Body of pancreas (tissue), 4 donors: ENCODE data around the gene DNAJC3. TPM values are rescaled to one million over a fixed set of nuclear protein-coding genes. Genes with fewer than 3 reads are reported as not detected.
A peak's percentile ranks its signal among the peaks of the same experiment; 100 is the strongest.

Experiments
- ATAC-seq: fragments of 150-250 bp; one replicate; pipeline ENCODE4 v1.9.1; 2016
- DNase-seq, 4 donors: peaks; one replicate each; pipeline ENCODE4 v3.0.0-alpha.2; 2019
- H3K27ac ChIP-seq, 4 donors: fragments of 200-600 bp; sonication (generic); 1 replicate in 3 of 4; 2 replicates in 1 of 4; pipeline versions ENCODE4 v1.5.1 to v1.6.1; 2016 to 2019; ENCODE audit warnings: mild to moderate bottlenecking in 1 of 4, mixed read lengths in 1 of 4, moderate library complexity in 1 of 4
- H3K27me3 ChIP-seq, 2 donors: fragments of 200-600 bp; sonication (generic); one replicate each; pipeline ENCODE4 v1.6.0; 2016; ENCODE audit warnings: mild to moderate bottlenecking in 1 of 2
- H3K36me3 ChIP-seq, 2 donors: fragments of 200-600 bp; sonication (generic); replicated peaks in 1 of 2; 2 replicates each; pipeline ENCODE4 v1.5.1; 2016; ENCODE audit warnings: low read depth in 2 of 2; ENCODE audit not compliant: insufficient read depth in 1 of 2
- H3K4me1 ChIP-seq: fragments of 200-600 bp; sonication (generic); one replicate; pipeline ENCODE4 v1.6.0; 2016
- H3K4me3 ChIP-seq, 2 donors: fragments of 200-600 bp; sonication (generic); 1 replicate in 1 of 2; 2 replicates in 1 of 2; pipeline ENCODE4 v1.5.1; 2016 to 2019
- H3K9me3 ChIP-seq, 3 donors: fragments of 200-600 bp; sonication (generic); 1 replicate in 2 of 3; 2 replicates in 1 of 3; pipeline ENCODE4 v1.5.1; 2016
- CTCF ChIP-seq, 7 experiments: fragments of 450-650 bp in 4 of 7; fragments of 200-600 bp in 3 of 7; sonication (generic) in 3 of 7; IDR thresholded peaks; one replicate each; pipeline ENCODE4 v1.5.1; 2016 to 2019; ENCODE audit warnings: antibody characterized with exemption in 7 of 7
- POLR2A ChIP-seq, 3 donors: fragments of 450-650 bp; IDR thresholded peaks; one replicate each; pipeline ENCODE4 v1.6.1; 2016; ENCODE audit warnings: antibody characterized with exemption in 3 of 3, mild to moderate bottlenecking in 2 of 3
- WGBS, 2 donors: methylation state at CpG; one replicate each; pipeline ENCODE4 v1.1.5; 2017; 5-methylcytosine and 5-hydroxymethylcytosine counted together
- intact Hi-C: fragments of 100-400 bp; cut with DNase I; formaldehyde crosslinking; loops from one replicate; pipeline ENCODE4 v1.15.1; 2023
- total RNA-seq, 2 donors: library from RNA; depleted of rRNA; stranded (reverse); fragments of >200 nt; gene quantifications; one replicate each; pipeline ENCODE4 v1.1.0, GENCODE V29; 2016

Gene DNAJC3
- total RNA-seq, 2 donors from 2014 or later, result 40.2 to 52.1 TPM

- Histone ChIP-seq H3K27ac (no peak overlapping the region), H3K4me3 (no peak overlapping the region), H3K4me1 (peaks cover 55% of the 10 kb centered on the region), H3K27me3 (no peaks in the 10 kb centered on the region), H3K36me3 (peaks cover 0 to 4% of the 10 kb centered on the region in 2 donors), H3K9me3 (no peaks in the 10 kb centered on the region)
- no peak for DNase-seq
- TF ChIP-seq POLR2A (IDR thresholded peaks at IDR 0.05) (no peak), CTCF (IDR thresholded peaks at IDR 0.05) (no peak)
- 84 to 89% methylated on average over 1 of the region's 1 CpG for WGBS, 2 donors
- intact Hi-C loops, result no loop called here
- ATAC-seq, result no peak
Observed at GRCh38 chr13:95706356-95706755, 29.4 kb downstream of the DNAJC3 start.

GRCh38 chr13:95707035-95707434 lies 30.1 kb downstream of the DNAJC3 start:
- Histone ChIP-seq H3K27me3 (no peaks in the 10 kb centered on the region), H3K4me3 (no peak overlapping the region), H3K9me3 (no peaks in the 10 kb centered on the region), H3K4me1 (peaks cover 52% of the 10 kb centered on the region), H3K27ac (no peak overlapping the region), H3K36me3 (peaks cover 0 to 4% of the 10 kb centered on the region in 2 donors)
- ATAC-seq (no peak), DNase-seq (no peak)
- intact Hi-C loops, result no loop called here
- 84 to 93% methylated on average over 3 to 4 of the region's 4 CpGs for WGBS, 2 donors
- TF ChIP-seq POLR2A (IDR thresholded peaks at IDR 0.05) (no peak), CTCF (IDR thresholded peaks at IDR 0.05) (no peak)

- H3K4me1 ChIP-seq, result peaks cover 46% of the 10 kb centered on the region
- no peak overlapping the region for H3K4me3 ChIP-seq
- TF ChIP-seq CTCF (IDR thresholded peaks at IDR 0.05) (no peak), POLR2A (IDR thresholded peaks at IDR 0.05) (no peak)
- H3K9me3 ChIP-seq, result no peaks in the 10 kb centered on the region
- intact Hi-C loops, result no loop called here
- H3K27me3 ChIP-seq, result no peaks in the 10 kb centered on the region
- H3K27ac ChIP-seq, result peak overlapping the region in 1 of 4 donors; percentile 22
- ATAC-seq, result no peak
- peak in 1 of 4 donors; percentile 13 for DNase-seq
- 75 to 85% methylated on average over 9 of the region's 9 CpGs for WGBS, 2 donors
- H3K36me3 ChIP-seq, result peaks cover 0 to 4% of the 10 kb centered on the region in 2 donors
Observed at GRCh38 chr13:95707442-95708390, 30.8 kb downstream of the DNAJC3 start.

GRCh38 chr13:95708391-95708774 lies 31.4 kb downstream of the DNAJC3 start:
- intact Hi-C loops, result no loop called here
- no peaks in the 10 kb centered on the region for H3K27me3 ChIP-seq
- H3K27ac ChIP-seq, result peak overlapping the region in 1 of 4 donors; percentile 31
- peaks cover 40% of the 10 kb centered on the region for H3K4me1 ChIP-seq
- peaks cover 0 to 4% of the 10 kb centered on the region in 2 donors for H3K36me3 ChIP-seq
- H3K9me3 ChIP-seq, result no peaks in the 10 kb centered on the region
- ATAC-seq (no peak), DNase-seq (no peak)
- no peak overlapping the region for H3K4me3 ChIP-seq
- 63 to 69% methylated on average over 5 of the region's 5 CpGs for WGBS, 2 donors
- TF ChIP-seq POLR2A (IDR thresholded peaks at IDR 0.05), result no peak
- TF ChIP-seq CTCF (IDR thresholded peaks at IDR 0.05), result no peak
